ENCODE results near the gene UBAC1. TPM values are rescaled to one million over a fixed set of nuclear protein-coding genes. Genes with fewer than 3 reads are reported as not detected.
"Not testable (repeated sequence)": the region's sequence is repeated elsewhere in the genome, so short reads cannot be mapped to it uniquely, and the experiment has no call there.

UBAC1 gene
- total RNA-seq, 1 experiment from 2014 or later, result 58.2 TPM

- Histone ChIP-seq H3K4me1 (ENCODE audit: insufficient read depth, low read length, poor library complexity, severe bottlenecking) (no peaks in the 10 kb centered on the region), H3K36me3 (ENCODE audit: insufficient read depth, low read length, poor library complexity, severe bottlenecking) (peaks cover 5% of the 10 kb centered on the region), H3K9me3 (ENCODE audit: low read depth, low read length, poor library complexity, severe bottlenecking) (peaks cover 39% of the 10 kb centered on the region), H3K27ac (ENCODE audit: low read depth, low read length, poor library complexity, severe bottlenecking) (no peak overlapping the region), H3K27me3 (replicated peaks; ENCODE audit: insufficient read depth, low read depth, low read length, poor library complexity) (no peaks in the 10 kb centered on the region), H3K4me3 (ENCODE audit: low read depth, low read length, poor library complexity, severe bottlenecking) (no peak overlapping the region)
- TF ChIP-seq CTCF (conservative IDR thresholded peaks at IDR 0.05; ENCODE audit: low read depth, low read length) (no peak), EZH2 (IDR thresholded peaks at IDR 0.05; ENCODE audit: borderline replicate concordance, low read depth, low read length, poor library complexity, severe bottlenecking) (no peak)
- ChIA-PET POLR2A (ENCODE audit: low non-redundant PET) (no interaction called here), CTCF (no interaction called here)
- DNase-seq (ENCODE audit: low spot score), result no peak
- no TSS peak for BruUV-seq (replicated peaks)
- intact Hi-C loops (cut with micrococcal nuclease; ENCODE audit: unreplicated experiment), result no loop called here
Observed at GRCh38 chr9:135920973-135921585, 40.1 kb downstream of the UBAC1 start.

GRCh38 chr9:135920256-135920930 lies 40.8 kb downstream of the UBAC1 start:
- POLR2A ChIA-PET (ENCODE audit: low non-redundant PET), result no interaction called here
- Histone ChIP-seq H3K27me3 (replicated peaks; ENCODE audit: insufficient read depth, low read depth, low read length, poor library complexity) (no peaks in the 10 kb centered on the region), H3K4me3 (ENCODE audit: low read depth, low read length, poor library complexity, severe bottlenecking) (no peak overlapping the region), H3K36me3 (ENCODE audit: insufficient read depth, low read length, poor library complexity, severe bottlenecking) (peaks cover 12% of the 10 kb centered on the region), H3K4me1 (ENCODE audit: insufficient read depth, low read length, poor library complexity, severe bottlenecking) (no peaks in the 10 kb centered on the region), H3K27ac (ENCODE audit: low read depth, low read length, poor library complexity, severe bottlenecking) (no peak overlapping the region), H3K9me3 (ENCODE audit: low read depth, low read length, poor library complexity, severe bottlenecking) (peaks cover 46% of the 10 kb centered on the region)
- TF ChIP-seq EZH2 (IDR thresholded peaks at IDR 0.05; ENCODE audit: borderline replicate concordance, low read depth, low read length, poor library complexity, severe bottlenecking) (no peak), CTCF (conservative IDR thresholded peaks at IDR 0.05; ENCODE audit: low read depth, low read length) (no peak)
- no peak for DNase-seq (ENCODE audit: low spot score)
- intact Hi-C loops (cut with micrococcal nuclease; ENCODE audit: unreplicated experiment), result no loop called here
- BruUV-seq (replicated peaks), result no TSS peak
- CTCF ChIA-PET, result interaction anchor here (0.6 kb wide), 1 partner anchor 72 kb away, joined by 3 read pairs; no protein-coding TSS in a partner anchor

- no peak for DNase-seq (ENCODE audit: low spot score)
- no peaks in the 10 kb centered on the region for H3K27me3 ChIP-seq (replicated peaks; ENCODE audit: insufficient read depth, low read depth, low read length, poor library complexity)
- intact Hi-C loops (cut with micrococcal nuclease; ENCODE audit: unreplicated experiment), result no loop called here
- peaks cover 22% of the 10 kb centered on the region for H3K36me3 ChIP-seq (ENCODE audit: insufficient read depth, low read length, poor library complexity, severe bottlenecking)
- TF ChIP-seq EZH2 (IDR thresholded peaks at IDR 0.05; ENCODE audit: borderline replicate concordance, low read depth, low read length, poor library complexity, severe bottlenecking) (no peak), CTCF (conservative IDR thresholded peaks at IDR 0.05; ENCODE audit: low read depth, low read length) (no peak)
- no peak overlapping the region for H3K27ac ChIP-seq (ENCODE audit: low read depth, low read length, poor library complexity, severe bottlenecking)
- H3K4me3 ChIP-seq (ENCODE audit: low read depth, low read length, poor library complexity, severe bottlenecking), result no peak overlapping the region
- no TSS peak for BruUV-seq (replicated peaks)
- peaks cover 56% of the 10 kb centered on the region for H3K9me3 ChIP-seq (ENCODE audit: low read depth, low read length, poor library complexity, severe bottlenecking)
- no peaks in the 10 kb centered on the region for H3K4me1 ChIP-seq (ENCODE audit: insufficient read depth, low read length, poor library complexity, severe bottlenecking)
- ChIA-PET POLR2A (ENCODE audit: low non-redundant PET) (no interaction called here), CTCF (interaction anchor here (0.6 kb wide), 1 partner anchor 71 kb away, joined by 3 read pairs; no protein-coding TSS in a partner anchor)
Observed at GRCh38 chr9:135919318-135919890, 41.8 kb downstream of the UBAC1 start.

- BruUV-seq (replicated peaks), result not testable (repeated sequence)
Observed at GRCh38 chr9:135916227-135916626, 44.9 kb downstream of the UBAC1 start.

More at GRCh38 chr9:135916227-135916626, 44.9 kb downstream of the UBAC1 start:
- intact Hi-C loops (cut with micrococcal nuclease; ENCODE audit: unreplicated experiment); H3K27me3 ChIP-seq (replicated peaks; ENCODE audit: insufficient read depth, low read depth, low read length, poor library complexity); H3K27ac ChIP-seq (ENCODE audit: low read depth, low read length, poor library complexity, severe bottlenecking); H3K4me3 ChIP-seq (ENCODE audit: low read depth, low read length, poor library complexity, severe bottlenecking); H3K4me1 ChIP-seq (ENCODE audit: insufficient read depth, low read length, poor library complexity, severe bottlenecking); DNase-seq (ENCODE audit: low spot score); CTCF ChIA-PET; POLR2A ChIA-PET (ENCODE audit: low non-redundant PET): not testable (repeated sequence)
- peaks cover 70% of the 10 kb centered on the region for H3K9me3 ChIP-seq (ENCODE audit: low read depth, low read length, poor library complexity, severe bottlenecking)
- H3K36me3 ChIP-seq (ENCODE audit: insufficient read depth, low read length, poor library complexity, severe bottlenecking), result peaks cover 46% of the 10 kb centered on the region
